HG03135 (cell line): Measurements from ENCODE around the gene DLG2.

ENCODE experiments used
- ATAC-seq: cut with Tn5 transposase; IDR thresholded peaks from one replicate; pipeline ENCODE4 v1.9.1; 2021; ENCODE audit warnings: mild to moderate bottlenecking, moderate library complexity; ENCODE audit not compliant: unreplicated experiment

The DLG2 gene

DNA sequence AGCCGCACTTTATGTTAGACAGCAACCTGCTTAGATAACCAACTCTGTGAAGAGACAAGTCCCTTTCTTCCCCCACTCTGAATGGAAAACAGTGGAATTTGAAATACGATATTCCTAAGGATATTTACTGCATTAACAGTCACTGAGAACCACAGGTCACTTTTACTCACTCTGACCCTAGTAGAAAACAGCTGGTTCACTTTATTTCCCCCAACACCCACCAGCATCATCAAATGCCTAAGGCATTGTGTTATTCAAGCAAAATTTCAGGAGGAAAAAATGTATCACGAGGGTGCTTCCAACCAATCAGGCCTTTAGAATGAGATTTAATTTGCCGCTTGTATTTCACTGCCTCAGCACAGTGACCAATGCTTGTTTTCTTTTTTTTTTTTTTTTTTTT lies 1206.9 kb downstream of the DLG2 start:
- no peak for ATAC-seq

DNA sequence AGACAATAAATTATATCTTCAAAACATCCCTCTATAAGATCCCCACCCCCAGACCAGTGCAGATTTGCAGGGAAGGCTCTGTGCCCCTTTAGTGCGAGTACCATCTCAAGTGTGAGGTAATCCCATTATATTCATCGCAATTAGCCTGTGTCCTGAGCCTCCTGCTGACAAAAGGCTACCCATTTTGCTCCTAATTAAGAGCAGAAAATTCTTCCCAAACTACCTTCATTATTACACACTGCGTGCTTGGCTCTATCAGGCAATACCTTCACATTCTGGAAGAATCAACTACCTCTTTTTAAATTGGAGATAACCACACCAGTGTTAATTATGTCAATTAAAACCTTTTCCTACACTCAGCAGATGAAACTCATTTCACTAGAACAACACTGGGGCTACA lies 1207.5 kb downstream of the DLG2 start:
- no peak for ATAC-seq

DNA sequence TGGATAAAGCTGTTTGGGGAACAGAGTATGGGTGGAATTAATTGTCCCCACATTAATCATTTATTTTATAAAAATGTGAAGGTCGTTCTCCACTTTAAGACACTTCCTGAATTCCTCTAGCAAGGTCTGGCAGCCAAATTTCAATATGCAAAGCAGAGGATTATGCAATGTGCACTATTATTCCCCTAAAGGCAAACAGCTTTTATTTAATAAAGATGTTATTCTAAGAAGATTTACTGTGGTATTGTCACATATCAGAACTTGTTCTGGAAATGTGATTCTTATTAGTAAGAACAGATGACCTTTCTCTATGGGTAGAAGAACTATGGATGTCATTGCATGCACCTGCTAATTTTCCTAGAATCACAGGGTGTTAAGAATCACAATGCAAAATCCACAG lies 1212.2 kb downstream of the DLG2 start:
- ATAC-seq = no peak

DNA sequence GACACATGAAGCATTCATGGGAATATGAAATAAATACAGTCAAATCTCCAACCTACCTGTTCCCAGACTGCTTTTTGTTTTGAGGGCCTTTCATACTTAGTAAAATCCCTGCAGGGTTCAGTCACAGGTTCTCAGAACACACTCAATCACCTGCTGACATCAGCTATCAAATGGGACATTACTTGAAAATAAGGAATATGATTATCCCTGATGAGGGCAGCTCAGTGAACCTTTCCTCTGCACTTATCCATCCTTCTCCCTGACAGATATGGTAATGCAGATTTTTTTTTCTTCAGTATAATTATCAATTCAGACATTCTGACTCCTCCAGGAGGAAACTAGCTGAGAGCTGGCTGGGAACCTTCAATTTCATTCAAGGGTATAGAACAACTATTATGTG lies 1213.6 kb downstream of the DLG2 start:
- no peak for ATAC-seq

DNA sequence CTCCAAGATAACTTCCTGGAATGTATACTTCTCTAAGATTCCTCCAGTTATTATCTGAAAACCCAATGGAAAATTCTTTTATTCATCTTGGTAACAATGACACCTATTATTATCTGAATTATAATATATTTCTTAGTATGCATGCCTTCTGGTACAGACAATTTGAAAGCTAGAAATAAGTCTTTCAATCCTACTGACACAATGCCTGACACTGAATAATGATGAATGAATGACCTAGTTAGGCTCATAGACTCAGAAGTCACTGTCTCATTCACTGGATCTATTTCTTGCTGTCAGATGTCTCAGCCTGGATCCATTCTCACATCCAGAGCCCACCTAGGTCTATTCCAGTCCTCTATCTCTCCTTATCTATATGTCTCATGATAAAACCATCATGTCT lies 1214.3 kb downstream of the DLG2 start:
- no peak for ATAC-seq

DNA sequence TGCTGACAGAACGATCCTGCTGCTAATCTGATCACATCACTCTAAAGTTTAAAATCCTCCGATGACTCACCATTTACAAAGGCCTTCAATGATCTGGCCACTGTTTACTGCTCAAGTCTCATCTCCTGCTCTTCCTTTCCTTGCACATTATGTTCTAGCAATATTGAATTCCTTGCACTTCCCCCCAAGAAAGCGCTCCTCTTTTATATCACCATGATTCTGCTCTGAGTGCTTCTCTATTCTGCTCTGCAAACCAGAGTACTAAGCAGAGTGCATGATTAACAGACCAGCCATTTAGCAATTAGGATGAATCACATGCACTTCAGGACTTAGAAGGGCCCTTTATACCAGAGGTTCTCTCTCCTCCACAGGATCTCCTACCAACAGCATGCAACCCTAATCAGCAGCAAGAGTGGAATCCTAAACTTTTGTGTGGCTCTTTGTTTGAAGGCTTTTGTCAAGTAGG lies 1218.2 kb downstream of the DLG2 start:
- no peak for ATAC-seq

DNA sequence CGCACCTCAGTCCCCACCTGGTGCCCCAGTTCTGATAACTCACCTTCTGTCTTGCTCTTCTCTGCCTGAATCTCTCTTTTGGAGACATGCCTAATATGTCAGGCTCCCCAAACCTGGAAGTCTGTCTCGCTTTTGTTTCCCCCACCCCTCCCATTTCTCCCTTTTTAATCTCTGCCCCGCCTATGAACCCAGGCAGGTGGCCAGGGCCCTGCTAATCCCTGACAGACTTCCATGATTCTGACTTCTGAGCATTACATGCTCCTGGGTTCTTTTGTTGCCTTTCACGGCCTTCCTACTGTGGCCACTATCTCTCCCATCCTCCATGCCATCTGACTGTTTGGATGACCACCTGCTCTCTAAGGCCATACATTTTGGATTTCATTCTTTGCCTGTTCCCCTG lies 1220.1 kb downstream of the DLG2 start:
- ATAC-seq = no peak

DNA sequence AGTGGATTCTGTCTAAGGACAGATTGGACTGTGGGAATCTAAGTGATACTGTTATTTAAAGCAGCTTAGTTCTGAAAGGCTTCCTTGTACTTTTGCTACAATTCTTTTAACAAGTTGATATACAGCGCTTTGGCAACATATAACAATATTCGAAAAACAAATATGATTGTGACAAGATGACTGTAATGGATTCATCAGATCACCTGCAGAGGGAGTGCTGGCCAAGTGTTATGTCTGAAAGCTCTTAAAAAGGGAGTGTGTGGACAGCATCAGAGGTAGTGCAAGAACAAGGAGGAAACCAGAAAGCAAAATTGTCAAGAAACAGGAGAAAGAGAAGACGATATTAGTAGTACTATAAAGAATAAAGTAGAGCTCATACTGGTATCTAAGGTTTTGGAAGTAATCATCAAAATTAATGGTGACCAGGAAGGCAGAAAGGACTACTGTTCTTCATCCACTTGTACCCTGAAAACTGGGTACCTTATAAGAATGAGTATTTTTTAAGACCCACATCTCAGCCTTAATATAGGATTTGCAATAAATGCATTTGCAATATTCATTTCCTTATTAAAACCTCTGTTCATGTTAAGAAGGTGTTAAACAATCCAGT lies 1229.0 kb downstream of the DLG2 start:
- ATAC-seq = no peak

DNA sequence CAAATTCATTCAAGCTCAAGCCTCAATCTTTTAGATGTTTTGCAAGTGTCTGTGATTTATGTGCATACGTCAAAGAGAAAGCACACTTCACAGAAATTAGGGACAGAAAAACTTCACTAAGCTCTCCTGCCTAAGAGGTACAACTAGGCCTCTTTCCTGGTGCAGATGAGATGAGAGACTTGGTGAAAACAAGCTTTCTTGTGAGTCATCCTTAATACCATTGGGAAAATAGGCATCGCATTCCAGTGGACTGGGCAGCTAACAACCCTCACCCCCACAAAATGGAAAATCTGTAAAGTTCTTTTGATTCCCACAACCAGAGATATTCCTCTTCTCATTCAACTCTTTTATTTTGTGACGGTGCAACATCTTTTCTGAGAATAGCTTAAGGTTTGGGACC lies 1230.6 kb downstream of the DLG2 start:
- no peak for ATAC-seq

DNA sequence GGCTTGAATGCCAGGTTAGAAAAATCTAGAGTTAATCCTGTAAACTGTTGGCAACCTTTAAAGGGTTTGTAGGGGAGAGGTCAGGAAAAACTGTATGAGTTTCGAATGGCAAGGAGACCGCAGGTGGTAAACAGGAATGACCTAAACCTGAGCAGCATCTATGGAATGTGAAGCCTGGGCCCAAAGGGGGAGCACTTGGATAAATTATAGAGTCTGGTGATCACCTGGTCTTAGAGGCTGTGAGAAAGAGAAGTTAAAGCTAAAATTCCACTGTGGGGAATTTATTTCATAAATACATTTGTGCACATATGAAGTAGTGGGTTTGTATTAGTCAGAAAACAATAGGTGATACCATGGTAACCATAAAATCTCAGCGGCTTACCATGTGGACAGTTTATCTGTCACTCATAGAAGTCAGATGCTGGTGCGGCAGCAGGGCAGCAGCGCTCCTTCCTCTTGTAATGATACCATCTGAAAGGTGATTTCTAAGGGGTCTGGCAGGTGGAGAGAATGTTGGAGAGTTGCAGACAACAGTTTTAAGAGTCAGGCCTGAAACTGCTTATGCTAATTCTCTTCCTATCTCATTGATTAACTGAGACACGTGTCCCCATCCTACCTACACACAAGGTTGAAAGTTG lies 1236.6 kb downstream of the DLG2 start:
- ATAC-seq = no peak

DNA sequence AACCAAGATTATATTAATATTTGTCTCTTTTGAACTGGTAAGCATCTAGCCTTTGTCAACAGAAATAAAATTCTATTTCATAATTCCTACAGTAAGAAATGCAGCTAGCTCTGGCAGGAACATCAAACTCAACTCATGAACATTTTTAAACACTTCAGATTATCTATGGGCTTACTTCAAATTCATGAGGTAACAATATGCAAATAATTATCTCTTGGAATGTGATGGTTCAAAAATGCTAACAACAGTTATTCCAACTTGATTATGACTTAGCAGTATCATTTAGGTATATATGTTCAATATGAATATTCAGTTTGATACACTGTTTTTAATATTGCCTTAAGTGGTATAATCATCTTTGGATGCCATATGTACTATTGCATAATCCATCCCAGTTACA lies 1237.4 kb downstream of the DLG2 start:
- no peak for ATAC-seq

DNA sequence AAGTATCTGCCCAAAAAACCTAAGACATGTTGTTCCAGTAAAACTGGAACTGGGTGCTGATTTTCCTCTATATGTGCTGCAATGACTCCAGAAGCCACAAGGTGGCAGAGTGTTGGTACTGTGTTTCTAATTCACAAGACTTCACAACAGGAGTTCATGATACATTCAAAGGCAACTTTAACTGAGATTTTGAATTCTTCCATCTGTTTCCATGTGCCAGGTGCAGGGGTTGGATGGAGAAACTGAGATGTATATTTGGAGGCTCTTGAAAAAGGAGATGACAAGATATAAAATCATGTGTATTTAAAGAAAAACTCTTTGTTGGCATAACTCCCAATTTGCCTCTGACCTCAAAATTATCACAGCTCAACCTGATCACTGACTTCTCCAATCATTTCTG lies 1242.4 kb downstream of the DLG2 start:
- ATAC-seq = peak; percentile 69

DNA sequence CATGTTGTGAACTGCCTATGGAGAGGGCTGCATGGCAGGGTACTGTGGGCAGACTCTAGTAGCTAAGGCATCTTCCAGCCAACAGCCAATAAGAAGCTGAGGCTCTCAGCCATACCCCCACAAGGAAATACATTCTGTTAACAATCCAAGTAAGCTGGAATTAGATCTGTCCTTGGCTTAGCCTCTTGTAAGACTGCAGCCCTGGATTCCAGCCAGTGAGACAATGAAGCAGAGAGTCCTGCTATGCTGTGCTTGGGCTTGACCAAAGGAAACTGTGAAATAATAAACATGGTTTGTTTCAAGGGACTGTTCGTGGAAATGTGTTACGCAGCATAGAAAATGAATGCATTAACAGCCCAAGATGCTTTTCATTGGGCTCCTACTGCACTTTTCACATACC lies 1243.6 kb downstream of the DLG2 start:
- no peak for ATAC-seq

DNA sequence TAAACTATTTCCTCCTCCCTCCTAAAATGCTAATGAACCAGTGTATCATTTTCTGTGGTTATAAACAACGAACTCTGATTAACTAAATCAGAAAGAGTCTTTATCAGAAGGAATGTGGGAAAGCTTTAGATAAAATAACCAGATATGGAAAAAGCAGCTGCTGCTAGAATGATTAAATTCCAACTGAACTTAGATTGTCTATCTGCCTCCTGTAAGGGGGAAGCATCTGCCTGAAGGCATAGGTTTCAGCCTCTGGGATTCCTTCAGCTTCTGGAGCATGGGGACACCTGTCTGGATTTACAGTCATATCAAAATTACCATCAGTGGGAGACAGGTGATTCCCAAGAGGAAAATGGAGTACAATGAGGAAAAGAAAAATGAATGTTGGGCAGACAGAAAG lies 1245.5 kb downstream of the DLG2 start:
- no peak for ATAC-seq

DNA sequence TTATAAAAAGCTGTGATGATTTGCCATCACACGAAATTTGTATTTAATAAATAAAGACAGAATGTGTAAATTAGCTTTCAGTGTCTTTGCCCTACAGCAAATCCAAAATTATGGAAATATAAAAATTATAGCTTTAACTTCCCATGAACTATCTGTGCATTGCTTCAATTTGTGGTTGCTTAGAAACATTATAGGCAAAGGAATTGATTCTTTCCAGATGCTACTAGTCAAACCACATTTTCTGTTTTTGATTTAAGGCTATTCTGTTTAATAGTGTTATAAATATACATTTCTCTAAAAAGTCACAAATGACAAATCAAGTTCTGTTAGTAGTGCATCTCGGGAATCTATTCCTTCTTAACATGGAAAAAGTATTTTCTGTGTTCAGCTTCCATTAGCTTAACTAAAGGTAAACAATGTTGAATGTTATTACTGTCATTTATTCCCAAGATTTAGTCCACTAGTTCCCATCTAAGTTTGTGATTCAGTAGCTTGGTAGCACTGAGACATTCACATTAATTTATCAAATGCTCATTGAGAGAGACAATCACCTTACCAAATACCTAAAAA lies 1254.7 kb downstream of the DLG2 start:
- no peak for ATAC-seq

DNA sequence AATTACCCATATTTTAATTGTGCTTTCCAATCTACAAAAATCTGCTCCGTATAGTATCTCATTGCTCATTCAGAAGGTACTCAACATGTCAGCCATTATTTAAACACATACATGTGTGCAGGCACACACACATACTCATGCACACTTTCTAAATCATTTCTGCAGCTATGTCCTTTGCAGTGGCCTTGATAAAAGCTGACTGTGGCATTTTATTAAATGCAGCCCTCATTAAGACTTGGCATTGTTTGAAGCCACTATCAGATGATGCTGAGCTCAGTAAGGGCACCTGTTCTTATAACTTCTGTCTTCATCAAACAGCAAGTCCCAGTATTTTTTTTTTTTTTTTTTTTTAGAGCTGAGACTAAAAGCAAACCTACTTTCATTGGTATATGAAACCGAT lies 1269.1 kb downstream of the DLG2 start:
- no peak for ATAC-seq

DNA sequence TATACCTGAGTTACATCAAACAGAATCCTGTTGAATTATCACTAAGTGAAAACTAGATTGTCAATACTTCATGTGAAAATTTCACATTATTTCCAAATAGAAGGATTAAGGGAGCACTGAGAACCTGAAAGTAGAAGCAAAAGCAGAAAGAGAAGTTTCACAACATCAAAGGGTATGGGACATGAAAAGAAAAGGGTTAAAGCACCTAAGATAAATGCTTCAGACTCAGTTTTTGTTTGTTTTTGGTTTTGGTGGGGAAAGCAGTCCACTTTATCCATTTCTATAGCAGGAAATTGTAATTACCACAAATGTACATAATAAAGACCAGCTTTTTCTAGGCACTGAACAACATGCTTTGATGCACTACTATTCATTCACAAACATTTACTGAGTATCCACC lies 1271.2 kb downstream of the DLG2 start:
- ATAC-seq = no peak

DNA sequence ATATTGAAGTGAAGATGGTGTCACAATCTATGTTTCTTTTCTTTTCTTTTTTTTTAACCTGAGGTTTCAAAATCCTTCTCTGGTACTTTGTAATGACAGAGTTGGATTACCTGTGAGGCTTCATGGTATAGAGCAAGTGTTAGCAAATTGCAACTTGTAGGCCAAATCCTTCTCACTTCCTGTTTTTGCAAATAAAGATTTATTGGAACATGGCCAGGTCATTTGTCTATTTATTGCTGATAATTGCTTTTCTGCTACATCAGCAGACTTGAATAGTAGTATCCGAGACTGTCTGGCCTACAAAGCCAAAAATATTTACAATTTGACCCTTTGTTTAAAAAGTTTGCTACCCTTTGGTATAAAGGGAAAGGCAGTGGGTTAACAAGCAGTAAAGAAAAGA lies 1281.5 kb downstream of the DLG2 start:
- ATAC-seq = no peak

DNA sequence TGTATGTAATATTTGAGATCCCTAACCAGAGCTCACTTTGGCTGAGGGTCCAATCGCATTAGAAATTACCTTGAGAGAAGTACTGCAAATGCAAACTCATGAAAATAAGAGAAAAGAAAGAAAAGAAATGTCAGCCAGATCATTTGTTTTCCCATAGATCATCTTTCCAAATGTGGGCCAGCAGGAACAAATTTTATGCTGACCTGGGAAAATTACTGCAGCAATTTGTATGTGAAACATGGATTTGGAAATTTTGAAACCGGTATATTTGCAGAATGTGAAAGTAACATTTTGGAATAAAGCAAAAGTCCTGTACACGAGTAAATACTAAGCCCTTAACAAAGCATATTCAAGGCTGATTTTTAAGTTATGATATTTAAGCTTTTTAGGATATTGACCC lies 1282.1 kb downstream of the DLG2 start:
- ATAC-seq = no peak

DNA sequence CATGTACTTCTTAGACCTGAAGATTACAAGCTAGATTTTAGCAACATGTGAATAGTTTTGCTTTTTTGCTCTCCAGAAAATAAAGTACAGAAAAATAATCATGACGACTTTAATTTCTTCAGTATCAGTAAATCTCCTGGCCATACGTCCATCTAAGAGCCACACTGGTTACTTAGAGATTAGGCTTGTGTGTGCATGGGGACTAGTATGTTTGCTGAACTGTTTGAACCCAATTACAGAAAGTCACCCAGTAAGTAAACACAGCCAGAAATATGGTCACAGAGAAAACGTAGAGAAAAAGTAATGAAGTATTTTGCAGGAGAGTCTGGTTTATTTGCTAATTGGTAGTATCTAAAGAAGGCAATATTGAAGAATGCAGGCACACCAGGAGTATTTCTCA lies 1287.3 kb downstream of the DLG2 start:
- no peak for ATAC-seq

DNA sequence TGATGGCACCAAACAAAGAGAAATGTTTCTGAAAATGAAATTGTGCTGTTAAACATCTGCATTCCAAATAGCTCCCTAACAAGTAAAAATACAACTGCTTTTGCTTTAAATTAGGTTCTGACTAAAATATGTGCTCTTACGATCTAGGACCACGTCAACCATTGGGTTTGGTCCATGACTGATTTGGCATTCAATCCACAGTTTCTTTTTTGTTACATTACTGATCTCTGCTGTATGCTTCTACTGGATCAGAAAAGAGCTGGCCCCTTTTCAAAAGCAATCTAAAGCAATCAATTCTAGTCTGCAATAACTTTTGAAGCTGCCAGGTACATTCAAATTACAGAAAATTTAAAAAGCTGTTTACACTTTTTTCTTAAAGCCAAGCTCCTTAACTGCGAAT lies 1293.9 kb downstream of the DLG2 start:
- no peak for ATAC-seq

DNA sequence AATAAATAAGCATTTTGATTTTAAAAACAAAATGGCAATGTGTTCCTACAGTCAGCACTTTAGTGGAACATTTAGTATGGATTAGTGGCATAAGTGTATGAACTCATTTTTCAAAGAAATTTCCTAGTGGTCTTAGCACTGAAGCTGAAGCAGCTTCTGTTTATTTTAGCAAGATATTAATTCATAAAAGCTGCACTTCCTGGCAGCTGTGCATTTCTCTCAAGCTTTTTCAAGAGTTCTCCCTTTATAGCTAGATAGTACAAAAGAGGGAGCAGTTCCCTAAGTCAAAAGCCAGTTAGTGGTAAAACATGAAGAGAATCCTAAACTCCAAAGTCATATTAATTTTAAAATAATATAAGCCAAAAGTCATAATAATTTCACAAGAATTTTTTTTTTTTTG lies 1304.9 kb downstream of the DLG2 start:
- ATAC-seq = no peak

DNA sequence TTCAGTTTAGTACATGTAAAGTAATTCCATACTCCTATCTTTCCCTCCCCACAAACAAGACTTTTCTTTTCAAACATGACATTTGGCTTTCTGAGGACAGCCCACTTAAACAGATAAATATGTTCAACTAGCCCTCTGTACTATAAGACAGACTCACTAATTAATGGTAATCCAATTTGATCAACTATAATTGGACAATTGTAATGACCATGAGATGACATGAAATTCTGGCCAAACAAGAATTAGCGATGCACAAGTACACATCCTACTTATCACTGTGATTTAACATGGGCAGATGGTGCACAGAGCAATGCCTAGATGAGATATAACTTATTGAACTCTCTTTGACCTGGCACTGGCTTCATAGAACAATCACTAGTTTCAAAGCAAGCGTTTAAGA lies 1307.3 kb downstream of the DLG2 start:
- no peak for ATAC-seq
